Kidney (tissue), 14 donors: Measurements from ENCODE around the gene GALNT8. TPM values are rescaled to one million over a fixed set of nuclear protein-coding genes. Genes with fewer than 3 reads are reported as not detected.

Source experiments
- DNase-seq, 5 donors: peaks; one replicate each; pipeline ENCODE4 v3.0.0-alpha.2; 2013 to 2020
- FAIRE-seq: peaks from 2 replicates; lab custom pipeline; 2012; peaks lifted over from hg19 to GRCh38; lab: Jason Lieb, UNC
- H3K27ac ChIP-seq, 2 donors: one replicate each; pipeline ENCODE4 v1.7.0; 2013; ENCODE audit warnings: low read depth in 2 of 2, low read length in 2 of 2, inconsistent platforms in 1 of 2
- H3K27me3 ChIP-seq: one replicate; pipeline ENCODE4 v1.7.1; 2013; ENCODE audit warnings: low read length, inconsistent platforms; ENCODE audit not compliant: control insufficient read depth, insufficient read depth
- H3K36me3 ChIP-seq, 3 donors: one replicate each; pipeline versions ENCODE4 v1.7.0 to v1.7.1; 2013; ENCODE audit warnings: low read length in 3 of 3, control low read depth in 1 of 3, inconsistent platforms in 1 of 3; ENCODE audit not compliant: insufficient read depth in 3 of 3, control insufficient read depth in 2 of 3
- H3K4me1 ChIP-seq, 3 donors: one replicate each; pipeline versions ENCODE4 v1.7.0 to v1.7.1; 2013; ENCODE audit warnings: low read length in 3 of 3, inconsistent platforms in 1 of 3, low read depth in 1 of 3; ENCODE audit not compliant: control insufficient read depth in 2 of 3, insufficient read depth in 2 of 3
- H3K4me3 ChIP-seq, 3 donors: one replicate each; pipeline versions ENCODE4 v1.7.0 to v1.8.1; 2013; ENCODE audit warnings: low read length in 3 of 3, control low read depth in 1 of 3, inconsistent platforms in 1 of 3
- H3K9ac ChIP-seq, 3 donors: one replicate each; pipeline versions ENCODE4 v1.7.0 to v1.7.1; 2013; ENCODE audit warnings: low read length in 3 of 3, control low read depth in 1 of 3, inconsistent platforms in 1 of 3
- H3K9me3 ChIP-seq, 3 donors: one replicate each; pipeline versions ENCODE4 v1.7.0 to v1.7.1; 2013; ENCODE audit warnings: low read length in 3 of 3, control low read depth in 1 of 3, inconsistent platforms in 1 of 3; ENCODE audit not compliant: control insufficient read depth in 2 of 3, insufficient read depth in 1 of 3
- CTCF ChIP-seq: IDR thresholded peaks from 3 replicates; pipeline ENCODE4 v1.5.1; 2012; ENCODE audit warnings: mild to moderate bottlenecking, moderate library complexity, borderline replicate concordance; ENCODE audit not compliant: insufficient read depth; ENCODE audit errors: extremely low read depth
- intact Hi-C: fragments of 100-400 bp; cut with DNase I; formaldehyde crosslinking; loops from one replicate; pipeline ENCODE4 v1.11.1; 2022
- polyA plus RNA-seq: library from polyadenylated mRNA; stranded (reverse); fragments of 350-450 nt; fragmentation: Illumina TruSeq; extraction: RNeasy Lipid Tissue Mini Kit (QIAGEN cat#74804); gene quantifications from one replicate; pipeline ENCODE4 v1.2.3, GENCODE V29; 2014; ENCODE audit warnings: low read depth, low replicate concordance; ENCODE audit not compliant: insufficient read depth
- total RNA-seq: library from RNA; stranded (reverse); fragmentation: NEBNext Ultra II Directional; extraction: Animal tissue kit (Norgen Biotek cat#: 25700); gene quantifications from one replicate; pipeline ENCODE4 v1.2.1, GENCODE V29; 2021
- donor health status: control.
- donor health status: control.
- donor health status: control.
- donor health status: control.
- donor health status: control.
- donor health status: DM: yes; HTN: yes; CAD: no.
- donor health status: Normal renal cell carcinoma (clear cell type).

Gene GALNT8
- total and polyA plus RNA-seq, 2 donors from 2014 or later = 0.25 to 1.4 TPM

GRCh38 chr12:4816744-4817525, 96.7 kb downstream of the GALNT8 start:
- H3K4me1 ChIP-seq = peaks cover 0 to 2% (median 0%) of the 10 kb centered on the region in 3 donors
- TF ChIP-seq CTCF = no peak
- no peaks in the 10 kb centered on the region for H3K9me3 ChIP-seq
- H3K4me3 ChIP-seq = no peak overlapping the region
- no peak overlapping the region for H3K27ac ChIP-seq
- no peaks in the 10 kb centered on the region for H3K27me3 ChIP-seq
- intact Hi-C loops = no loop called here
- DNase-seq (no peak), FAIRE-seq (no peak)
- no peak overlapping the region for H3K9ac ChIP-seq
- no peaks in the 10 kb centered on the region for H3K36me3 ChIP-seq

- Histone ChIP-seq H3K4me1 (peaks cover 0 to 2% (median 0%) of the 10 kb centered on the region in 3 donors), H3K36me3 (no peaks in the 10 kb centered on the region), H3K4me3 (no peak overlapping the region), H3K9me3 (no peaks in the 10 kb centered on the region), H3K27me3 (no peaks in the 10 kb centered on the region), H3K27ac (no peak overlapping the region), H3K9ac (no peak overlapping the region)
- no peak for DNase-seq
- intact Hi-C loops = no loop called here
- no peak for FAIRE-seq
- TF ChIP-seq CTCF = no peak
Observed at GRCh38 chr12:4817880-4818279, 97.7 kb downstream of the GALNT8 start.

DNA sequence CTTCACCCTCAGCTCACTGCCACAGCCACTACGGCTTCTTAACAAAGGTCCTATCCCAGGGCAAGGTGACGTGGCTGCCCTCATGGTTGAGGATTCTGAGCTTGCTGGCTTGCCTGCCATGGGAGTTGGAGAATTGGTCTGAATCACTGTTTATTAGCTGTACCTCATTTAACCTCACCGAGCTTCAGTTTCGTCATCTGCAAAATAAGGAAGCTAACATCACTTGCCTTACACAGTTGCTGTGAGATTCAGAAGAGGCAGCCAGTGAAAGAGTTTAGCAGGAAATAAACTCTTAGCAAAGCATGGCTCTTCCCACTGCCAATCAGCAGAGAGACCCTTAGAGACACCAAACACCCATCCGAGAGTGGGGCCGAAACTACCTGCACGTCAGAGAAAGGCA, 99.5 kb downstream of the GALNT8 start:
- Histone ChIP-seq H3K9ac (no peak overlapping the region), H3K4me1 (peaks cover 0 to 2% (median 0%) of the 10 kb centered on the region in 3 donors), H3K4me3 (no peak overlapping the region), H3K9me3 (no peaks in the 10 kb centered on the region), H3K36me3 (no peaks in the 10 kb centered on the region), H3K27me3 (no peaks in the 10 kb centered on the region), H3K27ac (no peak overlapping the region)
- no peak for FAIRE-seq
- no peak for DNase-seq
- intact Hi-C loops = no loop called here
- TF ChIP-seq CTCF = no peak

DNA sequence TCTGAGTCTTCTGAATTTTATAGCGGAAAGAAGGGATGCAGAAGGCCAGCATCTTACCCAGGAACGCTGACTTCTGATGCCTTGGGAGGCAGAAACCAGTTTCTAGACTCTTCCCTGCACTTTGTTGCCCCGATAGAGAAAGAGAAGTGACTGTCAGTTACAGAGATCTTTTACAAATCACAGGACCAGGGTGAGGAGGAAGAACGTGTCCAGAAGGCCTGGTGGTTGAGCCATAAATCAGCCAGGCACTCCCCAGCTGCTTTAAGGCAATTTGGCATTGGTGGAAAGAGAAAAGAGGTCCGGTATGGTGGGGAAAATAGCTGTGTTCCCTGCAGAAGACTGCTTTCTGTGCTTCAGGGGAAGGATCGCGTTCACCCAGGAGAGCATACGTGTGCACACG, 100.8 kb downstream of the GALNT8 start:
- peak in 3 of 5 donors; percentile 51 to 76 (median 52) for DNase-seq
- no peaks in the 10 kb centered on the region for H3K9me3 ChIP-seq
- no peak overlapping the region for H3K9ac ChIP-seq
- H3K4me1 ChIP-seq = peaks cover 0 to 2% (median 0%) of the 10 kb centered on the region in 3 donors
- FAIRE-seq = no peak
- H3K36me3 ChIP-seq = no peaks in the 10 kb centered on the region
- H3K27me3 ChIP-seq = no peaks in the 10 kb centered on the region
- H3K4me3 ChIP-seq = no peak overlapping the region
- intact Hi-C loops = no loop called here
- TF ChIP-seq CTCF = no peak
- H3K27ac ChIP-seq = no peak overlapping the region
